ENCODE results near the gene TSHZ2.
A peak's percentile ranks its signal among the peaks of the same experiment; 100 is the strongest.

The TSHZ2 gene

GRCh38 chr20:53149890-53150205 lies 177.7 kb downstream of the TSHZ2 start:
- H3K4me3 ChIP-seq (ENCODE audit: insufficient read depth in 1 of 2, low read depth in 1 of 2, low read length in 2 of 2): peak overlapping the region in 1 of 2 experiments; percentile 50
- H3K4ac ChIP-seq (ENCODE audit: low read depth in 1 of 2, low read length in 2 of 2): no peak overlapping the region
- no peak overlapping the region for H3K14ac ChIP-seq (ENCODE audit: low read length in 2 of 2)
- no peaks in the 10 kb centered on the region for H3K79me1 ChIP-seq (replicated peaks; ENCODE audit: low read length, poor library complexity, severe bottlenecking)
- WGBS: 94% methylated on average over 1 of the region's 4 CpGs
- H3K4me2 ChIP-seq (ENCODE audit: low read length, poor library complexity, severe bottlenecking): no peak overlapping the region
- H3K27ac ChIP-seq (ENCODE audit: low read length, poor library complexity, severe bottlenecking): no peak overlapping the region
- H3K36me3 ChIP-seq (ENCODE audit: control insufficient read depth in 1 of 2, insufficient read depth in 2 of 2, low read depth in 1 of 2, low read length in 2 of 2): no peaks in the 10 kb centered on the region
- H4K8ac ChIP-seq (ENCODE audit: low read length): peak overlapping the region; percentile 13
- no peak overlapping the region for H2AK5ac ChIP-seq (ENCODE audit: low read length, severe bottlenecking)
- no peak overlapping the region for H2BK120ac ChIP-seq (ENCODE audit: low read depth, low read length)
- H4K91ac ChIP-seq (ENCODE audit: low read length): no peak overlapping the region
- no peak overlapping the region for H2AFZ ChIP-seq (ENCODE audit: low read depth, low read length)
- no peak overlapping the region for H3K23ac ChIP-seq (ENCODE audit: low read length in 2 of 2)
- no peaks in the 10 kb centered on the region for H3K27me3 ChIP-seq (ENCODE audit: control insufficient read depth in 1 of 2, insufficient read depth in 1 of 2, low read length in 2 of 2)
- no peak overlapping the region for H2BK12ac ChIP-seq (ENCODE audit: low read length in 2 of 2)
- DNase-seq: no peak
- H2BK5ac ChIP-seq (ENCODE audit: low read depth, low read length, poor library complexity, severe bottlenecking): no peak overlapping the region
- H3K9me3 ChIP-seq (ENCODE audit: control insufficient read depth, low read length): no peaks in the 10 kb centered on the region
- peak overlapping the region; percentile 26 for H3K9ac ChIP-seq (ENCODE audit: low read length)
- peak overlapping the region in 1 of 2 experiments; percentile 30 for H3K18ac ChIP-seq (ENCODE audit: low read depth in 1 of 2, low read length in 2 of 2)
- H2BK15ac ChIP-seq (ENCODE audit: low read depth, poor library complexity, severe bottlenecking): no peak overlapping the region
- no peaks in the 10 kb centered on the region for H3K4me1 ChIP-seq (ENCODE audit: control insufficient read depth, insufficient read depth, low read depth, low read length)

GRCh38 chr20:53150532-53150931 lies 178.4 kb downstream of the TSHZ2 start:
- no peak overlapping the region for H3K9ac ChIP-seq (ENCODE audit: low read length)
- no CpG with 5 or more reads among the region's 1 CpG for WGBS
- H3K9me3 ChIP-seq (ENCODE audit: control insufficient read depth, low read length): no peaks in the 10 kb centered on the region

GRCh38 chr20:53152228-53152627 lies 180.1 kb downstream of the TSHZ2 start:
- H3K23ac ChIP-seq (ENCODE audit: low read length in 2 of 2): no peak overlapping the region
- no peak for DNase-seq

More at GRCh38 chr20:53150532-53150931, 178.4 kb downstream of the TSHZ2 start:
- H2BK120ac ChIP-seq (ENCODE audit: low read depth, low read length): no peak overlapping the region
- H2AFZ ChIP-seq (ENCODE audit: low read depth, low read length): no peak overlapping the region
- H3K4me1 ChIP-seq (ENCODE audit: control insufficient read depth, insufficient read depth, low read depth, low read length): no peaks in the 10 kb centered on the region
- no peaks in the 10 kb centered on the region for H3K27me3 ChIP-seq (ENCODE audit: control insufficient read depth in 1 of 2, insufficient read depth in 1 of 2, low read length in 2 of 2)
- no peak overlapping the region for H2BK15ac ChIP-seq (ENCODE audit: low read depth, poor library complexity, severe bottlenecking)
- no peak for DNase-seq
- H3K14ac ChIP-seq (ENCODE audit: low read length in 2 of 2): no peak overlapping the region
- no peak overlapping the region for H2AK5ac ChIP-seq (ENCODE audit: low read length, severe bottlenecking)
- H4K91ac ChIP-seq (ENCODE audit: low read length): no peak overlapping the region
- no peak overlapping the region for H3K4me2 ChIP-seq (ENCODE audit: low read length, poor library complexity, severe bottlenecking)
- no peak overlapping the region for H3K18ac ChIP-seq (ENCODE audit: low read depth in 1 of 2, low read length in 2 of 2)
- H3K4ac ChIP-seq (ENCODE audit: low read depth in 1 of 2, low read length in 2 of 2): no peak overlapping the region
- H3K4me3 ChIP-seq (ENCODE audit: insufficient read depth in 1 of 2, low read depth in 1 of 2, low read length in 2 of 2): no peak overlapping the region
- H4K8ac ChIP-seq (ENCODE audit: low read length): no peak overlapping the region
- no peak overlapping the region for H3K23ac ChIP-seq (ENCODE audit: low read length in 2 of 2)
- no peak overlapping the region for H2BK5ac ChIP-seq (ENCODE audit: low read depth, low read length, poor library complexity, severe bottlenecking)
- H2BK12ac ChIP-seq (ENCODE audit: low read length in 2 of 2): no peak overlapping the region
- no peaks in the 10 kb centered on the region for H3K36me3 ChIP-seq (ENCODE audit: control insufficient read depth in 1 of 2, insufficient read depth in 2 of 2, low read depth in 1 of 2, low read length in 2 of 2)
- H3K27ac ChIP-seq (ENCODE audit: low read length, poor library complexity, severe bottlenecking): no peak overlapping the region
- H3K79me1 ChIP-seq (replicated peaks; ENCODE audit: low read length, poor library complexity, severe bottlenecking): no peaks in the 10 kb centered on the region

GRCh38 chr20:53154540-53154939 lies 182.4 kb downstream of the TSHZ2 start:
- Histone ChIP-seq H3K18ac (ENCODE audit: low read depth in 1 of 2, low read length in 2 of 2) (peak overlapping the region in 1 of 2 experiments; percentile 21), H2AK5ac (ENCODE audit: low read length, severe bottlenecking) (no peak overlapping the region), H4K8ac (ENCODE audit: low read length) (no peak overlapping the region), H2BK15ac (ENCODE audit: low read depth, poor library complexity, severe bottlenecking) (no peak overlapping the region), H3K27me3 (ENCODE audit: control insufficient read depth in 1 of 2, insufficient read depth in 1 of 2, low read length in 2 of 2) (no peaks in the 10 kb centered on the region), H3K4me2 (ENCODE audit: low read length, poor library complexity, severe bottlenecking) (no peak overlapping the region), H3K9me3 (ENCODE audit: control insufficient read depth, low read length) (no peaks in the 10 kb centered on the region), H3K27ac (ENCODE audit: low read length, poor library complexity, severe bottlenecking) (no peak overlapping the region), H3K36me3 (ENCODE audit: control insufficient read depth in 1 of 2, insufficient read depth in 2 of 2, low read depth in 1 of 2, low read length in 2 of 2) (no peaks in the 10 kb centered on the region), H3K4me1 (ENCODE audit: control insufficient read depth, insufficient read depth, low read depth, low read length) (no peaks in the 10 kb centered on the region), H2BK120ac (ENCODE audit: low read depth, low read length) (no peak overlapping the region), H3K79me1 (replicated peaks; ENCODE audit: low read length, poor library complexity, severe bottlenecking) (no peaks in the 10 kb centered on the region), H3K4ac (ENCODE audit: low read depth in 1 of 2, low read length in 2 of 2) (no peak overlapping the region), H4K91ac (ENCODE audit: low read length) (no peak overlapping the region), H3K23ac (ENCODE audit: low read length in 2 of 2) (no peak overlapping the region), H3K4me3 (ENCODE audit: insufficient read depth in 1 of 2, low read depth in 1 of 2, low read length in 2 of 2) (no peak overlapping the region), H3K14ac (ENCODE audit: low read length in 2 of 2) (no peak overlapping the region), H2BK5ac (ENCODE audit: low read depth, low read length, poor library complexity, severe bottlenecking) (no peak overlapping the region), H3K9ac (ENCODE audit: low read length) (no peak overlapping the region), H2AFZ (ENCODE audit: low read depth, low read length) (no peak overlapping the region), H2BK12ac (ENCODE audit: low read length in 2 of 2) (no peak overlapping the region)
- peak; percentile 45 for DNase-seq
- WGBS: 71% methylated on average over 1 of the region's 2 CpGs

More at GRCh38 chr20:53152228-53152627, 180.1 kb downstream of the TSHZ2 start:
- H2BK5ac ChIP-seq (ENCODE audit: low read depth, low read length, poor library complexity, severe bottlenecking): no peak overlapping the region
- no peak overlapping the region for H4K8ac ChIP-seq (ENCODE audit: low read length)
- H3K4me1 ChIP-seq (ENCODE audit: control insufficient read depth, insufficient read depth, low read depth, low read length): no peaks in the 10 kb centered on the region
- H3K18ac ChIP-seq (ENCODE audit: low read depth in 1 of 2, low read length in 2 of 2): no peak overlapping the region
- H3K4ac ChIP-seq (ENCODE audit: low read depth in 1 of 2, low read length in 2 of 2): no peak overlapping the region
- no peaks in the 10 kb centered on the region for H3K79me1 ChIP-seq (replicated peaks; ENCODE audit: low read length, poor library complexity, severe bottlenecking)
- H2BK120ac ChIP-seq (ENCODE audit: low read depth, low read length): no peak overlapping the region
- H3K9ac ChIP-seq (ENCODE audit: low read length): no peak overlapping the region
- no peak overlapping the region for H4K91ac ChIP-seq (ENCODE audit: low read length)
- H3K27me3 ChIP-seq (ENCODE audit: control insufficient read depth in 1 of 2, insufficient read depth in 1 of 2, low read length in 2 of 2): no peaks in the 10 kb centered on the region
- no peak overlapping the region for H2AK5ac ChIP-seq (ENCODE audit: low read length, severe bottlenecking)
- no peak overlapping the region for H2BK15ac ChIP-seq (ENCODE audit: low read depth, poor library complexity, severe bottlenecking)
- no peak overlapping the region for H2AFZ ChIP-seq (ENCODE audit: low read depth, low read length)
- no peaks in the 10 kb centered on the region for H3K9me3 ChIP-seq (ENCODE audit: control insufficient read depth, low read length)
- H2BK12ac ChIP-seq (ENCODE audit: low read length in 2 of 2): peak overlapping the region in 1 of 2 experiments; percentile 23
- no peaks in the 10 kb centered on the region for H3K36me3 ChIP-seq (ENCODE audit: control insufficient read depth in 1 of 2, insufficient read depth in 2 of 2, low read depth in 1 of 2, low read length in 2 of 2)
- H3K27ac ChIP-seq (ENCODE audit: low read length, poor library complexity, severe bottlenecking): no peak overlapping the region
- H3K14ac ChIP-seq (ENCODE audit: low read length in 2 of 2): peak overlapping the region in 1 of 2 experiments; percentile 15
- H3K4me3 ChIP-seq (ENCODE audit: insufficient read depth in 1 of 2, low read depth in 1 of 2, low read length in 2 of 2): no peak overlapping the region
- H3K4me2 ChIP-seq (ENCODE audit: low read length, poor library complexity, severe bottlenecking): no peak overlapping the region

All from mesenchymal stem cell (in vitro differentiated cells and primary cell).